ENCODE measurements around the gene STARD9. TPM values are rescaled to one million over a fixed set of nuclear protein-coding genes. Genes with fewer than 3 reads are reported as not detected.
A peak's percentile ranks its signal among the peaks of the same experiment; 100 is the strongest.

Gene STARD9
- total and polyA plus RNA-seq, 9 of the 15 experiments (the other 6 are each of a cell fraction or from before 2014, with no cell fraction given), result 0.45 to 6.0 (median 3.6) TPM

DNA sequence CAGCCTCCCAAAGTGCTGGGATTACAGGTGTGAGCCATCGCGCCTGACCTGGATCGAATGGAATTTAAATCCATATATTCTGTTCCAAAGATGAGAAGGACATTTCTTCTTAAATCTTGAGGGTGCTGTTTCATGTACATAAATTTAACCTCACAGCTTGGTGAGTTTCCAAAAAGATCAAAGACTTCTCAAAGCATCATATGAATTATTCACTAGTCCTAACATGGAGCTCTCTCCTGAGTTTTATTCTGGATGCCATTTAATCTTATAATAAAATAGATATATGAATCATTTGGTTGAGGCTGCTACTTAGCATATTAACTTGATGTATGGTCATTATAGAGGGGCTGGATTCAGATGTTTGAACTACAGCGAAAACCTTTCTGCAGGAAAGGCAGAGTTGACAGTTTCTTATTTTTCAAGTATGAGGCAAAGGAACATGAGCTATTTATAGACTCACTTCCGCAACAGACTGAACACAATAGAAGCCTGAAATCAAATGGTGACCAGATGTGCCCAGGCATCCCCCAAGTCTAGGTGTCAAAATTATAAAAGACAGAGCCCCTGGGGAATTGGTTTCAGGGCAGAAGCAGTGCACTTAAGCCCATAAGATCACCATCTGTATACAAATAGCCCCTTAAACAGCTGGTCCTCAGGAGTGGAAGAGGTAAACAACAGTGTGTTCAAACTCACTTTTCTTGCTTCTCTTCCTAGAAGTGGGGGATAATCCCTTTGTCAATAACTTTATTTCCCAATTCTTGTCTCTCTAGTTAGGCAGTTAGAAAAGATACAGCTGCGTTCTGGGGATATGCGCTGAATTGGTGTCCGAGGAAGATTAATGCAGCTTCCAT, 29.7 kb downstream of the STARD9 start (continued):
- TF ChIP-seq, protein P1, sequence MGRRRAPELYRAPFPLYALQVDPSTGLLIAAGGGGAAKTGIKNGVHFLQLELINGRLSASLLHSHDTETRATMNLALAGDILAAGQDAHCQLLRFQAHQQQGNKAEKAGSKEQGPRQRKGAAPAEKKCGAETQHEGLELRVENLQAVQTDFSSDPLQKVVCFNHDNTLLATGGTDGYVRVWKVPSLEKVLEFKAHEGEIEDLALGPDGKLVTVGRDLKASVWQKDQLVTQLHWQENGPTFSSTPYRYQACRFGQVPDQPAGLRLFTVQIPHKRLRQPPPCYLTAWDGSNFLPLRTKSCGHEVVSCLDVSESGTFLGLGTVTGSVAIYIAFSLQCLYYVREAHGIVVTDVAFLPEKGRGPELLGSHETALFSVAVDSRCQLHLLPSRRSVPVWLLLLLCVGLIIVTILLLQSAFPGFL (CRISPR knock-in tag; IDR thresholded peaks at IDR 0.05), result no peak
- TF ChIP-seq, protein P2, sequence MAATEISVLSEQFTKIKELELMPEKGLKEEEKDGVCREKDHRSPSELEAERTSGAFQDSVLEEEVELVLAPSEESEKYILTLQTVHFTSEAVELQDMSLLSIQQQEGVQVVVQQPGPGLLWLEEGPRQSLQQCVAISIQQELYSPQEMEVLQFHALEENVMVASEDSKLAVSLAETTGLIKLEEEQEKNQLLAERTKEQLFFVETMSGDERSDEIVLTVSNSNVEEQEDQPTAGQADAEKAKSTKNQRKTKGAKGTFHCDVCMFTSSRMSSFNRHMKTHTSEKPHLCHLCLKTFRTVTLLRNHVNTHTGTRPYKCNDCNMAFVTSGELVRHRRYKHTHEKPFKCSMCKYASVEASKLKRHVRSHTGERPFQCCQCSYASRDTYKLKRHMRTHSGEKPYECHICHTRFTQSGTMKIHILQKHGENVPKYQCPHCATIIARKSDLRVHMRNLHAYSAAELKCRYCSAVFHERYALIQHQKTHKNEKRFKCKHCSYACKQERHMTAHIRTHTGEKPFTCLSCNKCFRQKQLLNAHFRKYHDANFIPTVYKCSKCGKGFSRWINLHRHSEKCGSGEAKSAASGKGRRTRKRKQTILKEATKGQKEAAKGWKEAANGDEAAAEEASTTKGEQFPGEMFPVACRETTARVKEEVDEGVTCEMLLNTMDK (IDR thresholded peaks at IDR 0.05; ENCODE audit: borderline replicate concordance, insufficient read depth, low read depth, low read length, poor library complexity, severe bottlenecking), result no peak
- TF ChIP-seq RB1 (IDR thresholded peaks at IDR 0.05; ENCODE audit: low read depth), result no peak
- no peak for TF ChIP-seq ZNF143 (CRISPR knock-in tag; IDR thresholded peaks at IDR 0.05)
- TF ChIP-seq ZNF121 (CRISPR knock-in tag; conservative IDR thresholded peaks at IDR 0.05), result no peak
- no peak for TF ChIP-seq EGR1 (conservative IDR thresholded peaks at IDR 0.05)
- TF ChIP-seq, protein P3, sequence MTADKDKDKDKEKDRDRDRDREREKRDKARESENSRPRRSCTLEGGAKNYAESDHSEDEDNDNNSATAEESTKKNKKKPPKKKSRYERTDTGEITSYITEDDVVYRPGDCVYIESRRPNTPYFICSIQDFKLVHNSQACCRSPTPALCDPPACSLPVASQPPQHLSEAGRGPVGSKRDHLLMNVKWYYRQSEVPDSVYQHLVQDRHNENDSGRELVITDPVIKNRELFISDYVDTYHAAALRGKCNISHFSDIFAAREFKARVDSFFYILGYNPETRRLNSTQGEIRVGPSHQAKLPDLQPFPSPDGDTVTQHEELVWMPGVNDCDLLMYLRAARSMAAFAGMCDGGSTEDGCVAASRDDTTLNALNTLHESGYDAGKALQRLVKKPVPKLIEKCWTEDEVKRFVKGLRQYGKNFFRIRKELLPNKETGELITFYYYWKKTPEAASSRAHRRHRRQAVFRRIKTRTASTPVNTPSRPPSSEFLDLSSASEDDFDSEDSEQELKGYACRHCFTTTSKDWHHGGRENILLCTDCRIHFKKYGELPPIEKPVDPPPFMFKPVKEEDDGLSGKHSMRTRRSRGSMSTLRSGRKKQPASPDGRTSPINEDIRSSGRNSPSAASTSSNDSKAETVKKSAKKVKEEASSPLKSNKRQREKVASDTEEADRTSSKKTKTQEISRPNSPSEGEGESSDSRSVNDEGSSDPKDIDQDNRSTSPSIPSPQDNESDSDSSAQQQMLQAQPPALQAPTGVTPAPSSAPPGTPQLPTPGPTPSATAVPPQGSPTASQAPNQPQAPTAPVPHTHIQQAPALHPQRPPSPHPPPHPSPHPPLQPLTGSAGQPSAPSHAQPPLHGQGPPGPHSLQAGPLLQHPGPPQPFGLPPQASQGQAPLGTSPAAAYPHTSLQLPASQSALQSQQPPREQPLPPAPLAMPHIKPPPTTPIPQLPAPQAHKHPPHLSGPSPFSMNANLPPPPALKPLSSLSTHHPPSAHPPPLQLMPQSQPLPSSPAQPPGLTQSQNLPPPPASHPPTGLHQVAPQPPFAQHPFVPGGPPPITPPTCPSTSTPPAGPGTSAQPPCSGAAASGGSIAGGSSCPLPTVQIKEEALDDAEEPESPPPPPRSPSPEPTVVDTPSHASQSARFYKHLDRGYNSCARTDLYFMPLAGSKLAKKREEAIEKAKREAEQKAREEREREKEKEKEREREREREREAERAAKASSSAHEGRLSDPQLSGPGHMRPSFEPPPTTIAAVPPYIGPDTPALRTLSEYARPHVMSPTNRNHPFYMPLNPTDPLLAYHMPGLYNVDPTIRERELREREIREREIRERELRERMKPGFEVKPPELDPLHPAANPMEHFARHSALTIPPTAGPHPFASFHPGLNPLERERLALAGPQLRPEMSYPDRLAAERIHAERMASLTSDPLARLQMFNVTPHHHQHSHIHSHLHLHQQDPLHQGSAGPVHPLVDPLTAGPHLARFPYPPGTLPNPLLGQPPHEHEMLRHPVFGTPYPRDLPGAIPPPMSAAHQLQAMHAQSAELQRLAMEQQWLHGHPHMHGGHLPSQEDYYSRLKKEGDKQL (CRISPR knock-in tag; IDR thresholded peaks at IDR 0.05; ENCODE audit: borderline replicate concordance), result no peak
- no peak for TF ChIP-seq HSF4 (CRISPR knock-in tag; IDR thresholded peaks at IDR 0.05; ENCODE audit: borderline replicate concordance)
- TF ChIP-seq ESRRB (CRISPR knock-in tag; IDR thresholded peaks at IDR 0.05; ENCODE audit: borderline replicate concordance), result no peak
- TF ChIP-seq CEBPB (tag; IDR thresholded peaks at IDR 0.05), result no peak
- no peak for TF ChIP-seq TCFL5 (CRISPR knock-in tag; conservative IDR thresholded peaks at IDR 0.05)
- TF ChIP-seq SPI1 (IDR thresholded peaks at IDR 0.05; ENCODE audit: borderline replicate concordance, low read depth, low read length), result peak; percentile 32; the same call in 1 of the 2 replicates
